Kidney (tissue), 14 donors: ENCODE results near the gene SCGB1D1. TPM values are rescaled to one million over a fixed set of nuclear protein-coding genes. Genes with fewer than 3 reads are reported as not detected.

Experiments
- DNase-seq, 5 donors: peaks; one replicate each; pipeline ENCODE4 v3.0.0-alpha.2; 2013 to 2020
- FAIRE-seq: peaks from 2 replicates; lab custom pipeline; 2012; peaks lifted over from hg19 to GRCh38; lab: Jason Lieb, UNC
- H3K27ac ChIP-seq, 2 donors: one replicate each; pipeline ENCODE4 v1.7.0; 2013; ENCODE audit warnings: low read depth in 2 of 2, low read length in 2 of 2, inconsistent platforms in 1 of 2
- H3K27me3 ChIP-seq: one replicate; pipeline ENCODE4 v1.7.1; 2013; ENCODE audit warnings: low read length, inconsistent platforms; ENCODE audit not compliant: control insufficient read depth, insufficient read depth
- H3K36me3 ChIP-seq, 3 donors: one replicate each; pipeline versions ENCODE4 v1.7.0 to v1.7.1; 2013; ENCODE audit warnings: low read length in 3 of 3, control low read depth in 1 of 3, inconsistent platforms in 1 of 3; ENCODE audit not compliant: insufficient read depth in 3 of 3, control insufficient read depth in 2 of 3
- H3K4me1 ChIP-seq, 3 donors: one replicate each; pipeline versions ENCODE4 v1.7.0 to v1.7.1; 2013; ENCODE audit warnings: low read length in 3 of 3, inconsistent platforms in 1 of 3, low read depth in 1 of 3; ENCODE audit not compliant: control insufficient read depth in 2 of 3, insufficient read depth in 2 of 3
- H3K4me3 ChIP-seq, 3 donors: one replicate each; pipeline versions ENCODE4 v1.7.0 to v1.8.1; 2013; ENCODE audit warnings: low read length in 3 of 3, control low read depth in 1 of 3, inconsistent platforms in 1 of 3
- H3K9ac ChIP-seq, 3 donors: one replicate each; pipeline versions ENCODE4 v1.7.0 to v1.7.1; 2013; ENCODE audit warnings: low read length in 3 of 3, control low read depth in 1 of 3, inconsistent platforms in 1 of 3
- H3K9me3 ChIP-seq, 3 donors: one replicate each; pipeline versions ENCODE4 v1.7.0 to v1.7.1; 2013; ENCODE audit warnings: low read length in 3 of 3, control low read depth in 1 of 3, inconsistent platforms in 1 of 3; ENCODE audit not compliant: control insufficient read depth in 2 of 3, insufficient read depth in 1 of 3
- CTCF ChIP-seq: IDR thresholded peaks from 3 replicates; pipeline ENCODE4 v1.5.1; 2012; ENCODE audit warnings: mild to moderate bottlenecking, moderate library complexity, borderline replicate concordance; ENCODE audit not compliant: insufficient read depth; ENCODE audit errors: extremely low read depth
- intact Hi-C: fragments of 100-400 bp; cut with DNase I; formaldehyde crosslinking; loops from one replicate; pipeline ENCODE4 v1.11.1; 2022
- polyA plus RNA-seq: library from polyadenylated mRNA; stranded (reverse); fragments of 350-450 nt; fragmentation: Illumina TruSeq; extraction: RNeasy Lipid Tissue Mini Kit (QIAGEN cat#74804); gene quantifications from one replicate; pipeline ENCODE4 v1.2.3, GENCODE V29; 2014; ENCODE audit warnings: low read depth, low replicate concordance; ENCODE audit not compliant: insufficient read depth
- total RNA-seq: library from RNA; stranded (reverse); fragmentation: NEBNext Ultra II Directional; extraction: Animal tissue kit (Norgen Biotek cat#: 25700); gene quantifications from one replicate; pipeline ENCODE4 v1.2.1, GENCODE V29; 2021
- donor health status: control.
- donor health status: control.
- donor health status: control.
- donor health status: control.
- donor health status: control.
- donor health status: DM: yes; HTN: yes; CAD: no.
- donor health status: Normal renal cell carcinoma (clear cell type).

SCGB1D1 gene
- total and polyA plus RNA-seq, 2 donors from 2014 or later: not detected

GRCh38 chr11:62148271-62148980 is 41.6 kb upstream of the SCGB1D1 start:
- no peak overlapping the region for H3K9ac ChIP-seq
- H3K36me3 ChIP-seq: peaks cover 2 to 12% (median 11%) of the 10 kb centered on the region in 3 donors
- peak in 1 of 5 donors; percentile 12 for DNase-seq

GRCh38 chr11:62149986-62150886 is 39.8 kb upstream of the SCGB1D1 start:
- Histone ChIP-seq H3K4me1 (no peaks in the 10 kb centered on the region), H3K27me3 (no peaks in the 10 kb centered on the region), H3K9me3 (no peaks in the 10 kb centered on the region), H3K27ac (no peak overlapping the region), H3K36me3 (peaks cover 2 to 12% (median 11%) of the 10 kb centered on the region in 3 donors), H3K4me3 (no peak overlapping the region), H3K9ac (no peak overlapping the region)
- FAIRE-seq: no peak
- no peak for TF ChIP-seq CTCF
- intact Hi-C loops: no loop called here
- peak in 1 of 5 donors; percentile 11 for DNase-seq

More at GRCh38 chr11:62148271-62148980, 41.6 kb upstream of the SCGB1D1 start:
- FAIRE-seq: no peak
- H3K27me3 ChIP-seq: no peaks in the 10 kb centered on the region
- no peak for TF ChIP-seq CTCF
- H3K27ac ChIP-seq: no peak overlapping the region
- intact Hi-C loops: no loop called here
- no peaks in the 10 kb centered on the region for H3K9me3 ChIP-seq
- H3K4me3 ChIP-seq: no peak overlapping the region
- no peaks in the 10 kb centered on the region for H3K4me1 ChIP-seq

GRCh38 chr11:62150887-62151736 is 38.9 kb upstream of the SCGB1D1 start:
- Histone ChIP-seq H3K9me3 (no peaks in the 10 kb centered on the region), H3K4me3 (no peak overlapping the region), H3K27me3 (no peaks in the 10 kb centered on the region), H3K36me3 (peaks cover 2 to 12% (median 11%) of the 10 kb centered on the region in 3 donors), H3K4me1 (no peaks in the 10 kb centered on the region), H3K9ac (no peak overlapping the region), H3K27ac (no peak overlapping the region)
- no peak for TF ChIP-seq CTCF
- peak in 1 of 5 donors; percentile 15 for DNase-seq
- intact Hi-C loops: no loop called here
- no peak for FAIRE-seq
